Retina (tissue), 1 donor: ENCODE measurements around the gene PRADC1.
A peak's percentile ranks its signal among the peaks of the same experiment; 100 is the strongest.

Experiments used
- DNase-seq: peaks from one replicate; pipeline ENCODE4 v3.0.0-alpha.2; 2016

PRADC1 gene

DNA sequence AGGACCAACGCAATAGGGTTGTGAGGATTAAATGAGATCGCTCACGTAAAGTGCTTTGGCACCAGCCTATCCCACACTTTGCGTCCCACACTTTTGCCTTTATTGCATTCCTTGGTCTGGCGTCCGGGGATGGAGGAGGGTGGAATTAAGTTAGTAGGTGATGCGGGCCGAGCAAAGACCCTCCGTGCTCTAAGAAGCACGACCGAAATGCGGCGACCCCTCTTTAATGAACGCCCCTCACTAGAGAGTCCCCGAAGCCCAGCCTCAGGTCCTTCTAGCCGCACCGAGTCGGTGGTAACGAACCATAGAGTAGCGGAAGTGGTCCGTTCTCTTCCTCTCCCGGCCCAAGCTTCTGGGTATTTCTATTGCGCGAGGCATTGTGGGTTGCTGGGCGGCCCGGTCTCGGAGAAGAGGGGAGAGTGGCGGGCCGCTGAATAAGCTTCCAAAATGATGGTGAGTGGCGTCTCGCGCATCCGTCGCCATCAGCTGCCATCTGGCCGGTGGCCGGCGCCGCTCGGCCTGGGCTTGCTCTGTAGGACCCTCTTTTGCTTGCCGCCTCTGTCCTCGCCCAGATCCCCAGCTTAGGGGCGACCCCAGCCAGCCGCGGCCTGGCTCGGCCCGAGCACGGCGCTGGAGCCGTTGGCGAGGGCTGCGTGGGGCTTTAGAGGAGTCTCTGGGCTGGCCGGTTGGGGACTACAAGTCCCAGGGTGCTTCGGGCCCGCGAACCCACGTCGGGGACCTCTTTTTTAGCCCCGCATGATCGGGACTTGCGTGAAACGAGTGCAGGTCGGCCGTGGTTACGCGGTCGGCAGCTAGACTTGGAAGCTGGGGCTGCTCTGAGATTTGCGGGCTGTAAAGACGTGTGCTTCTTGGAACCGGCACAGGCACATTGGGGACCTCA, 1.1 kb upstream of the PRADC1 start, which contains the start of gene CCT7:
TSS of gene CCT7 (plus strand) at position 377 of the 901 bp plus-strand sequence. CDS start at position 448, 71 bp downstream.
- peak; percentile 98 for DNase-seq

DNA sequence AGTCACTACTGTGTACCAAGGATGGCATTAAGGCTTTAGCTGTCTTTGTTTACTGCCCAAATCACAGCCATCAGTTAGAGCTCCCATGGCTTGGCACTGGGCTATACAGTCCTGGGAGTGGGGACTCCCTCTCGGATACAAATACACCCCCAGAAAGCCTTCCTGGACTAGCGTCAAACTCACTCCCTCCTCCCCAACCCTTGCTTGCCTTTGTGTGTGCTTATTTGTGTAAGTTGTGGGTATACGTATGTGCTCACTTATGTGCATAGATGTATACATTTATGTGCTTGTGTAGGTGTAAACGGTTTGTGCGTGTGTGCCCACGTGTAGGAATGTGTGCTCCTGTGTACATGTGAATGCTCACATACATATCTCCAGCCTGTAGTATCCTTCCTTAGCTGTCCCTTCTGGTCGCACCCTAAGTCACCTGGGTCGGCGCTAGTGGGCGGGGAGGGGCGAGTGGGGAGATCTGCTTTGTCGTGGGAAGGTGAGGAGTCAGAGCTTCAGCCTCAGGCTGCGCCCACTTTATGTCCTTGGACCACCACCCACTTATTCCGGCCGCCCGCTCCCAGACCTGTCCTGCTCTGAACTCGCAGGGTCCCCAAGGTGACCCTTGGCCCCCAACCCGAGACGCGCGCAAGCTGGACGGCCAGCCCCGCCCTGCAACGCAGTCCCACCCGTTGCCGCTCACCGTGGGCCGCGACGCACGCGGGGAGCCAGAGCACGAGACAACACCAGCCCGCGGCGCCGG, 461 bp downstream of the PRADC1 start:
- DNase-seq: no peak

DNA sequence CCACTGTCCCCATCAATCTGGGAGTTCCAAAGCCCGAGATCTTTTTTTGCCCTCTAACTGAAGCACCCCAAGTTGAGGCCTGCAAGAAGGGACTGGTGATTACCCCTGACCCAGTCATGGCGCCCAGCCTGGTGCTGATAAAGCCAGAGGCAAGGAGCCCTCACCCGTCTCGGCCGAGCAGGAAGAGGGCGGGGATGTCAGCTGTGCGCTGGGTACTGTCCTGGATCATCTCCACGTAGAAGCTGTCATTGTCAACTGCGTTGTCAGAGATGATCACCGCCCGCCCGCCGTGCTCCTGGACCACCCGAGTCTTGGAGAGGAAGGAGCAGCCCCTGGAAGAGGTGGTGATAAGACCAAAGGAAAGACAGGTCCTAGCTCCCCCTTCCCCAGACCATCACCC, 4.4 kb downstream of the PRADC1 start:
- DNase-seq: no peak

DNA sequence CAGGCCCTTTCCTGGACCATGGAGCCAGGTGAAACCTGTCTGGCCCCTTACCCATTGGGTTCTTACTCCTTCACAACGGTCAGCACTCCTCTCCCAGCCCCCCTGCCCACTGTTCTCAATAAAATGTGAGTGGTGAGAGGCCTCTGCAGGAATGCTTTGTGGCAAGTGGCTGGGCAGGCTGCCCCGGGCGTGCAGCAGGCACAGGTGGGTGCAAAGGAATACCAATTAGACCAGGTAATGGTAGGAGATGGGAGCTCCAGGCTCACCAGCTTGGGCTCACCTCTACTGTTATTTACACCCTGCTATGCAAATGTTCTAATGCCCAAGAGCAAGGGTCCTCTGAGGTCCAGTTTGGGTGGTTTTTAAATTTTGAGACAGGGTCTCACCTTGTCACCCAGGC, 6.0 kb downstream of the PRADC1 start:
- DNase-seq: no peak

DNA sequence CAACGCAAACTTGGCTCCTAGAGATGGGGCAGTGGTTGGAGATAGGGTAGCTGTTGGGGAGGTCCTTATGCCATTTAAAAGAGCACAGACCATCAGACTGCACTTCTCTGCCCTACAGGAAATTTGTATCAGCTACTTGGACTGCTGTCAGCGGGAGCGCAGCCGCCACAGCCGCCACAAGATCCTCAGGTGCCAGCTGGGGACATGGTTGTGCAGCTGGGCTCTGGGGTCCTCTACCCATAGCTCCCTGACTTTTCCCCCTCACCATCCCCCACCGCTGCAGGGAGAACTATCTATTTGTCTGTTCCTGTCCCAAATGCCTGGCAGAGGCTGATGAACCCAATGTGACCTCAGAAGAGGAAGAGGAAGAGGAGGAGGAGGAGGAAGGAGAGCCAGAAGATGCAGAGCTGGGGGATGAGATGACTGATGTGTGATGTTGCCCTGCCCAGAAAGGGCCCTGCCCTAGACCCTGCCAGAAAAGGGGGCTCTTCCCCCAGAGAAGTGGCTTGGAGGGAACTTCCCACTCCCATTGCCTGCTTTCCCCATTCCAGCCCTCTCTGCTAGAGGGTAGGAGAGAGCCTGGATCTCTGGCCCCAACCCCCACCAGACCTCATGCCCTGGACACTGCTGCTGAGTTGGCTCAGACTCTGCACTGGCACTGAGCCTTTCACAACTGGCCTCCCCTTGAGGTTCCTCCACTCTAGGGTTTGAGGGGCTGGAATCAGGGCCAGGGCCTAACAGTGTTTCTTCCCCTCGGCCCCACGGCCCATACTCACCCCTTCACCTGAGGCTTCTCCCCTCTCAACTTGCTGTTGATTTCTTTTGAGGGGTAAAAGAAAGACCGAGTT, 7.3 kb downstream of the PRADC1 start:
- no peak for DNase-seq

DNA sequence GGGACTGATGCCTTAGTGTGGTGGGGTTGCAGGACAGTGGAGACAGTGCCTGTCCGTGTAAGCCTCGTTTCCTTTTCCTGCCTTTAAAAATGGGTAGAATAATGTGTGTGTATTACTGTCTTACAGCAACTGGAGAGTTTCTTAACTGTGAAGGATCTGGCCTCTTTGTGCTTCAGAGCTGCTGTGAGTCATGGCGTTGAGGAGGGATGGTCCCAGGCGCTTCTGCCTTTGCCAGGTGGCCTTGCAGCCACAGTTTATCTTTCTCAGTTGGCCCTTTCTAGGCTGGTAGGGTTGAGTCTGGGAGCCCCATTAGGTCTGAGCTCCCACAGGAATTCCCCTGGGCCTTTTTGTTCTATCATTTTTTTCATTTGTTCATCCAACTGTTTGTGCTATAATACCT, 9.2 kb downstream of the PRADC1 start:
- no peak for DNase-seq

DNA sequence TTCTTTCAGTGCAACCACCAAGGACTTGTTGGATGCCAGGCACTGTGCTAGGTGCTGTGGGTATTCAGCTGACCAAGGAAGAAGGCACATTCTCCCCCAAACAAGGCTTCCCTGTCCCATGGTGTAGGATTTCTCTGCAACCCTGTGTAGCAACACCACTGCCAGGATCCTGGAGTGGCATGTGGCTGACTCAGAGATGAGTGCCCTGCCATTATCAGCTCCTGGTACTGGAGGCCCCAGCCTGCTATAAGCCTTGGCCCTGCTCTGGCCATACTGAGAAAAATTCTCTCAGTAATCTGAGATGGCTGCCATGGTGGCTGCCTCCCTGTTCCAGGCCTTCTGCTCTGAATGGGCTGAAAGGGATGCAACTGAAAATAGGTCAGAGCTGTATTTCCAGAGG, 14.7 kb downstream of the PRADC1 start:
- no peak for DNase-seq

DNA sequence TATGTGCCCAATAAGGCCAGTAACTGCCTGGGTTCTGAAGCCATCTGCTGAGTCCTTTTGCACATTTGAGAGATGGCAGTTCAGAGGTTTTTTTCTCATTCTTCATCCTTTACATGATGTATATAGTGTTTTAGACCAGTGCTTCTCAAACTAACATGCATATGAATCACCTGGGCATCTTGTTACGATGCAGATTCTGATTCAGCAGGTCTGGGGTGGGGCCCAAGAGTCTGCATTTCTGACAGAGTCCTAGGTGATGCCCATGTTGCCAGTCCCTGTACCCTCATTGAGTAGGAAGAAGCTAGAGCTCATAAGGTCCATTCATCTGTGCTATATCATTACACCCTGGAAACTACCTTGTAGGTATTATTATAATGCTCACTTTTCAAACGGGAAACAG, 15.2 kb downstream of the PRADC1 start:
- DNase-seq: no peak

DNA sequence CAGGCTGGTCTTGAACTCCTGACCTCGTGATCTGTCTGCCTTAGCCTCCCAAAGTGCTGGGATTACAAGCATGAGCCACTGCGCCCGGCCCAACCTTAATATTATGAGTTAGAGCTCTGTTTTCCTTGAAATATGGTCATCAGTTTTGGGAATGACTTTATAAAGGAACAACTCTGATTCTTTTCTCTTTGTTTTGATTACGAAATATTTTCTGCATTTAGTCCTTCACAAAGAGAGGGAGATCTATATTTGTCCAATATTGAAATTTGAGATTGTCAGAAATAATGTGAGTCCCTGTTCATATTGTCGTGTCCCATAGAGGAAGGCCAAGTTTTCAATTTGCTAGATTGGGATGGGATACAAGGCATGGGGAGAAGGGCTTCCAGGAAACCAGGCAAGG, 15.9 kb downstream of the PRADC1 start:
- DNase-seq: no peak

DNA sequence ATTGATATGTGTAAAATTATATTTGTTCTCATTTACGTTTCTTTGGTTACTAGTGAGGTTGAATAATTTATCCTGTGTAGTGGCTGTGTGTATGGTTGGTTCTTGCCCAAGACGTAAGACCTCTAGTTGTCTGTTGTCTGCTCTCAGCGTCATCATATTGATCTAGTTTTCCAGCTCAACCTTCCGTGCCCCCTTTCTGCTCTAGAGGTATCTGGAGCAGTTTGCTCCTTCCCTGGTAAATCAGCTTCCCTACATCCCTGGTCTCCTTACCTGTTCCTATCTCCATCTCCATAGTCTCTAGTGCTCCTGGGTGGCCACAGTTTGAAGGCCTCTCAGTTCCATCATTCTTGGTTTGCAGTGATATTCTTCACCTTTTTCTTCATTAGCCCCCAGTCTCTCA, 17.8 kb downstream of the PRADC1 start:
- peak; percentile 4 for DNase-seq

DNA sequence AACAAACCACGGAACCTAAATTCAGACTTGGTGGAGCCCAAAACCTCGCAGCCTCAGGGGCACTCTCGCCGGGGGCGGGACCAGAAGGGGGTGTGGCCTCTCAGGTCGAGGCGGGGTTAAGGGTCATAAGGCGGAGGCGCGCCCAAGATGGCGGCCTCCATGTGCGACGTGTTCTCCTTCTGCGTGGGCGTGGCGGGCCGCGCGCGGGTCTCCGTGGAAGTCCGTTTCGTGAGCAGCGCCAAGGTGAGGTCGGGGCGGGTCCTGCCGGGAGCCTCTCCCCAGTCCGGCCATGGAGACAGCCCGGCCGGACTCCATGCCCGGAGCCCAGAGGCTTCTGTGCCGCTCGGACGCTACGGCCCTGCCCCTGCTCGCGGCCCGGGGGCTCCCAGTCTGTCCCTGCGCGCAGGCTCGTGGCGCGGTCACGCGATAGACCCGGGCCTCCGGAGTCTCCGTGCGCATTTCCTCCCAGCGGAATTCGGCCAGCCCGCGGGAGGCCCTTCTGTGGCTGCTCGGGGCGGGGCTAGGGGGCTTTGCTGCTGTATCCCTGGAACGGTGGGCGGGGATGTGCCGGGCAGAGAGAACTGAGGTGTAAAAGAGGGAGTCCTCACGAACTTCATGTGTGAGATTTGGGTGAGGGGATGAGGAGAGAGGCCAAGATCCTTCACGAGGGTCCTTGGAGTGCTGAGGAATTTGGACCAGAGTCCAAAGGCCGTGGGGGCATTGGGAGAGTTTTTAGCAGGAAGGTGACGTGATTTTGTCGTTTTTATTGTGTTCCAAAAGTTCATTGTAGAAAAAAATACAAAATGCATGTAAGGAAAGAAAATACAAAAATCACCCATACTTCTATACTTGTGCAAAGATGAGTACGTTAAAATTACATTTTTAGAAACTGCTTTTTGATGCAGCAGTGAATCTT, 18.7 kb downstream of the PRADC1 start, which contains the start of gene SMYD5:
TSS of gene SMYD5 (plus strand) at position 126 of the 916 bp plus-strand sequence. CDS start at position 148, 22 bp downstream.
- peak; percentile 92 for DNase-seq

DNA sequence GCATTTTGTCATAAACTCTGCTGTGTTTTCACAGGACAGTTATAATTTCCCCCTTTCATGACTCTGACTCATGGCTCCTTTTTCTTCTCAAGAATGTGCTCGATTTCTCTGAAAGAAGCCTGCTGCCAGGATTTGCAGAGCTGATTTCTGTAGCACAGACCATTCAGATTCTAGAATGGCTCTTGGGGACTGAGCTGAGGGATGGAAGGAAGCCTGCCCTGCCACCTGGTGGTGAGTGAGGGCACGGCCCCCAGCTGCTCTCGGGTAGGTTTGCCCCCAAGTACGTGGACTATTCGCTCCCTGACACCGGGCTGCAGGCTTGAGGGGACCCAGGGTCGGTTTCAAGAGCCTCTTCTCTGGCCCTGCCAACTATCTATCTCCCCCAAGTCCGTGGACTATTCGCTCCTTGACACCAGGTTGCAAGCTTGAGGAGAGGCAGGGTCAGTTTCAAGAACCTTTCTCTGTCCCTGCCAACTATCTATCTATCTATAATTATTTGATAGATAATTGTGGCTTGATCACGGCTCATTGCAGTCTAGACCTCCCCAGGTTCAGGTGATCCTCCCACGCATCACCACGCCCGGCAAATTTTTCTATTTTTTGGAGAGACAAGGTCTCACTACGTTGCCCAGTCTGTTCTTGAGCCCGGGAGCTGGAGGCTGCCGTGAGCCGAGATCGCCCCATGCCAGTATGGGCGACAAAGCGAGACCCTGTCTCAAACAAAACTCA, 20.4 kb downstream of the PRADC1 start:
- DNase-seq: peak; percentile 83

DNA sequence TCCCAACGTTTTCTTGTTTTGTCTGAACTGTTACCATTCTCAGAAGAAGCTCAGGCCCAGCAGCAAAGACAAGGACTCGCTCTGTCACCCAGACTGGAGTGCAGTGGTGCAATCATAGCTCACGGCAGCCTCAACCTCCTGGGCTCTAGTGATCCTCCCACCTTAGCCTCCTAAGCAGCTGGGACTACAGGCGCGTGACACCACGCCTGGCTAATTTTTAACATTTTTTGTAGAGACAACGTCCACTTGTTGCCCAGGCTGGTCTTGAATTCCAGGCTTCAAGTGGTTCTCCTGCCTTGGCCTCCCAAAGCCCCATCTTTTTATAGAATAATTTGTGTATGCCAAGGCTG, 21.0 kb downstream of the PRADC1 start:
- no peak for DNase-seq

DNA sequence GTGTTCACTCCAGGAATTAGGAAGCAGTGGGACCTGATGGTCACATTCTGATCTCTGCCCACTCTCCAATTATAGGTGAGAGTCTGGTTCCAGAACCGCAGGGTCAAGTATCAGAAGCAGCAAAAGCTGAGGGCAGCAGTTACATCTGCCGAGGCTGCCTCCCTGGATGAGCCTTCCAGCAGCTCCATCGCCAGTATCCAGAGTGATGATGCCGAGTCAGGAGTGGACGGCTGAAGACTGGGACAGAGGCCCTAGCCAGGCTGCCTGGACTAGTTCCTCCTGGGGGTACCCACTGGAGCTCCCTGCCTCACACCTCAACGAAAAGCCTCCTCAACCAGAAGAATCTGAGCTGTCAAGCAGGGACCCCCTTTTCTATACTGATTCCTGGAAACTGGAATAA, 22.3 kb downstream of the PRADC1 start:
- DNase-seq: no peak

DNA sequence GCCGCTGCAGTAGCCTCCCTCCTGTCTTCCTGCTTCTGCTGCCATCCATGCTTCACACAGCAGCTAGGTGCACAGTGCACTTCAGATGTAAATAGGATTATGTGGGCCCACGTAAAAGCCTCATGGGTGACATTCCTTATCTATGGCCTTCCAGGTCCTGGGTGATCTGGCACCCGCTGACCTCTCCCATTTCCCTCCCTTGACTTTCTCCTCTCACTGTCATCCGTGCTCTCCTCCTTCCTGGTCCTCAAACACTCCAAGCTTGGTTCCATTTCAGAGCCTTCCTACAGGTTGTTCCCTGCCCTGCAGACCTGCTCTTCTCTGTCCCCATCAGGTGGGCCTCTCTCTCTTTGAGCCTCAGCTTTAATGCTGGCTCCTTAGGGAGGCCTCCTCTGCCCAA, 23.0 kb downstream of the PRADC1 start:
- no peak for DNase-seq

DNA sequence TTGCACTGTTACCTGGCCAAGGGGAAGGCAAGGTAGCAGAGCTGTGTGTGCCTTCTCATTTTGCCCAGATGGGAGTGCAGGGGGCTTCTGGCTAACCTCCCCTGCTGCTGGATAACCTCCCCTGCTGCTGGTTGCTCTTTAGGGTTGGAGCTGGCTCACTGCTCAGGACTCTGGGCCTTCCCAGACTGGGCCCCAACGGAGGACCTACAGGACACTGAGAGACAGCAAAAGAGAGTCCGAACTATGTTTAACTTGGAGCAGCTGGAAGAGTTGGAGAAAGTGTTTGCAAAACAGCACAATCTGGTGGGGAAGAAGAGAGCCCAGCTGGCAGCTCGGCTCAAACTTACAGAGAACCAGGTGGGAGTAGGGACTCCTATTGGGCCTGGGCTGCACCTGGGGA, 24.8 kb downstream of the PRADC1 start:
- DNase-seq: no peak

DNA sequence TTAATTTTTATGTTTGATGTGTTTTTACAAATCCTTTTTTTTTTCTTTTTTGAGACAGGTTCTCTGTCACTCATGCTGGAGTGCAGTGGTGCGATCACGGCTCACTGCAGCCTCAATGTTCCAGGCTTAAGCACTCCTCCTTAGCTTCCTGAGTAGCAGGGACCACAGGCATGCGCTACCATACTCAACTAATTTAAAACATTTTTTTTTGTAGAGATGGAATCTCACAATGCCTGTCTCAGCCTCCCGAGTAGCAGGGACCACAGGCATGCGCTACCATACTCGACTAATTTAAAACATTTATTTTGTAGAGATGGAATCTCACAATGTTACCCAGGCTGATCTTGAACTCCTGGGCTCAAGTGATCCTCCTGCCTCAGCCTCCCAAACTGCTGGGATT, 27.4 kb downstream of the PRADC1 start:
- no peak for DNase-seq

DNA sequence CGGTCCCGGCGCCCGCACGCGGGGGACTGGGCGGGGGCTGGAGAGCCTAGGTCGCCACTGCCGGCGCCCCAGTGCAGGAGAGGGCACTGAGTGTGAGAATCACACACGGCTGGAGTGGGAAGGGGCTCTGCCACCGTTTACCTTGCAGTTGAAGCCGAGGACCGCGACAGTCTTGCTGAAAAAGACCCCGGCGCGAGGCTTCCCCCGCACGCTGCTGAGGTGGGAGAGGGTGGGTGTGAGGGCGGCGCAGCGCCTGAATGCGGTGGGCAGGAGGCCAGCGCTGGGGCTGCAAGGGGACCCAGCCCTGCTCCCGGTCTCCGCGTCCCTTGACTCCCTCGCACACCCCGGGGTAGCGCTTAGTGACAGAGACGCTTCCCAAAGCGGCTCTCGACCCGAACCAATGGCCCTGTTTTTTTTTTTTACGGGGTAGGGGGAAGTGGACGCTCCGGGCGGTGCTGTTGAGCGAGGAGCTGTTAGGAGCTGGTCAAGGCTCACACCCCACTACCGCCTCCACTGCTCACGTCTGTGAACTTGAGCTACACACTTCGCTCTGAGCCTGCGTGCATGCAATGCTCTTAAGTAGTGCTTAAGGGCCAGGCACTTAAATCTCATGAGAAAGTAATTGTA, 29.9 kb downstream of the PRADC1 start:
- peak; percentile 58 for DNase-seq

DNA sequence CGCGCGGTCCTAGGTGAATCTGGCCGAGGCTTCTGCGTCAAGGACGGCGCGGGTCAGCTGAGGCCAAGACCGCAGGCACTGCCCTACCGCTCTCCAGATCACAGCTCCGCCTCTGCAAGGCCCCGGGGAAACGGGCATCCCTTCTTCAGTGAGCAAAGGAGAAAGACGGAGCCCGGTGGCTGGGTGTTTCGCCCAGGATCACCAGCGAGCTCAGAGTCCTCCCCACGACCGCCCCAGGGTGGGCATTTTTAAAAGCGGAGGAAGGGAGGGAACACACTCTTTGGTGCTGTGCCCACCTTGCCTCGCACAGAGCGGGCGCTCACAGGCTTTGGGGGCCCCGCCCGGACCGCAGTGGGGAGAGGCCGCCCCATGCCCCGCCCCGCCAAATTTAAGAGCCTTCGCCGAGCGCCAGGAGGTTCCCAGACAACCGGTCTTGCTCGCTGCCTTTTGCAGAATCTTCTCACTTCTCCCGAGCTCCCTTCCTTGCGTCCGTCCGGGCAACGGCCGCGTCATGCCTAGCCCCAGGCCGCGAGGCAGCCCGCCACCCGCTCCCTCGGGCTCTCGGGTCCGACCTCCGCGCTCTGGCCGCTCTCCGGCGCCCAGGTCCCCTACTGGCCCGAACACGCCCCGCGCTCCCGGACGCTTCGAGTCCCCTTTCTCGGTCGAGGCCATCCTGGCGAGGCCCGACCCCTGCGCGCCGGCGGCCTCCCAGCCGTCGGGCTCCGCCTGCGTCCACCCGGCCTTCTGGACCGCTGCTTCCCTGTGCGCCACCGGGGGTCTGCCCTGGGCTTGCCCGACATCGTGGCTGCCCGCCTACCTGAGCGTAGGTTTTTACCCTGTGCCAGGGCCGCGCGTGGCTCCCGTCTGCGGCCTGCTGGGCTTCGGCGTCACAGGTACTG, 30.6 kb downstream of the PRADC1 start, which contains the start of gene NOTO:
TSS of gene NOTO (plus strand) at position 419 of the 899 bp plus-strand sequence. CDS start at position 512, 93 bp downstream.
- DNase-seq: peak; percentile 74
